GM21367 (cell line): Measurements from ENCODE around the gene PLA1A.

Experiments
- ATAC-seq: cut with Tn5 transposase; IDR thresholded peaks from one replicate; pipeline ENCODE4 v1.9.1; 2021; ENCODE audit not compliant: unreplicated experiment

PLA1A gene

GRCh38 chr3:119636249-119636648 lies 38.6 kb downstream of the PLA1A start:
- ATAC-seq: no peak

GRCh38 chr3:119636891-119637611 lies 39.4 kb downstream of the PLA1A start:
- ATAC-seq: no peak

- ATAC-seq: peak; percentile 30
These were observed 40.2 kb downstream of the PLA1A start for GRCh38 chr3:119637679-119638477.

- ATAC-seq: no peak
These were observed 42.0 kb downstream of the PLA1A start for GRCh38 chr3:119639494-119640350.

GRCh38 chr3:119641416-119641815 lies 43.7 kb downstream of the PLA1A start:
- ATAC-seq: no peak

GRCh38 chr3:119642746-119643473 lies 45.2 kb downstream of the PLA1A start:
- no peak for ATAC-seq

GRCh38 chr3:119643528-119643927 lies 45.8 kb downstream of the PLA1A start:
- no peak for ATAC-seq

- ATAC-seq: no peak
These were observed 46.8 kb downstream of the PLA1A start for GRCh38 chr3:119644481-119644880.

GRCh38 chr3:119645813-119646212 lies 48.1 kb downstream of the PLA1A start:
- no peak for ATAC-seq

GRCh38 chr3:119647171-119647570 lies 49.5 kb downstream of the PLA1A start:
- no peak for ATAC-seq

- no peak for ATAC-seq
These were observed 50.3 kb downstream of the PLA1A start for GRCh38 chr3:119647843-119648575.

- no peak for ATAC-seq
These were observed 52.1 kb downstream of the PLA1A start for GRCh38 chr3:119649761-119650160.

- no peak for ATAC-seq
These were observed 54.8 kb downstream of the PLA1A start for GRCh38 chr3:119652306-119653033.

GRCh38 chr3:119653876-119654275 lies 56.2 kb downstream of the PLA1A start:
- no peak for ATAC-seq

- no peak for ATAC-seq
These were observed 60.4 kb downstream of the PLA1A start for GRCh38 chr3:119657887-119658702.

GRCh38 chr3:119658994-119659393 lies 61.3 kb downstream of the PLA1A start:
- no peak for ATAC-seq

- no peak for ATAC-seq
These were observed 62.1 kb downstream of the PLA1A start for GRCh38 chr3:119659606-119660291.
